ENCODE measurements around the gene PPP1R3F.

PPP1R3F gene

GRCh38 chrX:49269767-49270248, at the start of gene PPP1R3F:
TSS of gene PPP1R3F (plus strand) at chrX:49269793. CDS start at chrX:49269870, 77 bp downstream.
- DNase-seq: peak in 1 of 2 donors; percentile 48

- DNase-seq: no peak
Measured at GRCh38 chrX:49220100-49220499, 49.5 kb upstream of the PPP1R3F start.

- no peak for DNase-seq
Measured at GRCh38 chrX:49221868-49222267, 47.7 kb upstream of the PPP1R3F start.

- DNase-seq: no peak
Measured at GRCh38 chrX:49225858-49226257, 43.7 kb upstream of the PPP1R3F start.

- no peak for DNase-seq
Measured at GRCh38 chrX:49226946-49227345, 42.6 kb upstream of the PPP1R3F start.

- DNase-seq: no peak
Measured at GRCh38 chrX:49227726-49228125, 41.9 kb upstream of the PPP1R3F start.

GRCh38 chrX:49228185-49228584, 41.4 kb upstream of the PPP1R3F start:
- no peak for DNase-seq

- DNase-seq: peak; percentile 22 to 31
Measured at GRCh38 chrX:49230500-49231232, 38.9 kb upstream of the PPP1R3F start.

GRCh38 chrX:49231333-49232000, 38.1 kb upstream of the PPP1R3F start:
- DNase-seq: no peak

- DNase-seq: no peak
Measured at GRCh38 chrX:49232525-49232924, 37.1 kb upstream of the PPP1R3F start.

GRCh38 chrX:49233176-49233575, 36.4 kb upstream of the PPP1R3F start, which contains the start of gene CACNA1F:
TSS of gene CACNA1F (minus strand) at chrX:49233340. CDS start at chrX:49233309, 31 bp downstream.
- no peak for DNase-seq

GRCh38 chrX:49233887-49234555, 35.6 kb upstream of the PPP1R3F start:
- no peak for DNase-seq

GRCh38 chrX:49237060-49237459, 32.5 kb upstream of the PPP1R3F start:
- peak; percentile 0 to 2 for DNase-seq

- no peak for DNase-seq
Measured at GRCh38 chrX:49238735-49239134, 30.9 kb upstream of the PPP1R3F start.

GRCh38 chrX:49242545-49243066, 27.0 kb upstream of the PPP1R3F start:
- DNase-seq: no peak

- no peak for DNase-seq
Measured at GRCh38 chrX:49243166-49243565, 26.4 kb upstream of the PPP1R3F start.

GRCh38 chrX:49244207-49244606, 25.4 kb upstream of the PPP1R3F start:
- DNase-seq: no peak

GRCh38 chrX:49246541-49246940, 23.1 kb upstream of the PPP1R3F start:
- DNase-seq: no peak

- DNase-seq: no peak
Measured at GRCh38 chrX:49247346-49247745, 22.2 kb upstream of the PPP1R3F start.

GRCh38 chrX:49247916-49248811, 21.4 kb upstream of the PPP1R3F start:
- no peak for DNase-seq

- DNase-seq: no peak
Measured at GRCh38 chrX:49249071-49249470, 20.5 kb upstream of the PPP1R3F start.

- no peak for DNase-seq
Measured at GRCh38 chrX:49249616-49250015, 20.0 kb upstream of the PPP1R3F start.

All from bone marrow (tissue), 2 donors.